A549 (cell line): ENCODE data around the gene CEP250.

Experiments
- EHF ChIP-seq: fragments of 250-450 bp; sonication (Bioruptor Pico); IDR thresholded peaks from 2 replicates; pipeline ENCODE4 v1.5.0; 2020; ENCODE audit warnings: mild to moderate bottlenecking
- EHMT2 ChIP-seq: fragments of 200-600 bp; sonication (generic); IDR thresholded peaks from 2 replicates; pipeline ENCODE4 v1.6.1; 2016; ENCODE audit warnings: antibody characterized with exemption, low read depth, mild to moderate bottlenecking, moderate library complexity
- FOSL2 ChIP-seq, 2 experiments: fragments of 450-650 bp in 1 of 2; fragments of >200 bp in 1 of 2; sonication (Bioruptor Twin) in 1 of 2; formaldehyde crosslinking; IDR thresholded peaks; 2 replicates each; pipeline versions ENCODE4 v1.5.0 to v1.6.1; 2016 to 2020; ENCODE audit warnings: mild to moderate bottlenecking in 1 of 2, moderate library complexity in 1 of 2
- JUN ChIP-seq, 2 experiments: fragments of >200 bp; sonication (Bioruptor Twin); formaldehyde crosslinking; IDR thresholded peaks; 2 replicates in 1 of 2; 3 replicates in 1 of 2; pipeline ENCODE4 v1.6.1; 2016 to 2017
- JUNB ChIP-seq: fragments of >200 bp; sonication (Bioruptor Twin); formaldehyde crosslinking; IDR thresholded peaks from 2 replicates; pipeline ENCODE4 v1.6.1; 2016
- POLR2A ChIP-seq: IDR thresholded peaks from 2 replicates; pipeline ENCODE4 v1.6.1; 2012; ENCODE audit warnings: mild to moderate bottlenecking, low read length
- POLR2AphosphoS2 ChIP-seq: conservative IDR thresholded peaks from 2 replicates; pipeline ENCODE4 v1.6.1; 2012; ENCODE audit warnings: low read length, improper control_type of control experiment, inconsistent platforms
- TF ChIP-seq, protein P1 (sequence below): fragments of >200 bp; sonication (Bioruptor Twin); formaldehyde crosslinking; IDR thresholded peaks from 3 replicates; pipeline ENCODE4 v1.5.1; 2016
- TF ChIP-seq, protein P2 (sequence below): IDR thresholded peaks from 2 replicates; pipeline ENCODE4 v1.6.1; 2012
- TF ChIP-seq, protein P3 (sequence below): fragments of 200-600 bp; sonication (generic); IDR thresholded peaks from 2 replicates; pipeline ENCODE4 v1.6.1; 2016; ENCODE audit warnings: antibody characterized with exemption, mild to moderate bottlenecking, moderate library complexity

DNA sequence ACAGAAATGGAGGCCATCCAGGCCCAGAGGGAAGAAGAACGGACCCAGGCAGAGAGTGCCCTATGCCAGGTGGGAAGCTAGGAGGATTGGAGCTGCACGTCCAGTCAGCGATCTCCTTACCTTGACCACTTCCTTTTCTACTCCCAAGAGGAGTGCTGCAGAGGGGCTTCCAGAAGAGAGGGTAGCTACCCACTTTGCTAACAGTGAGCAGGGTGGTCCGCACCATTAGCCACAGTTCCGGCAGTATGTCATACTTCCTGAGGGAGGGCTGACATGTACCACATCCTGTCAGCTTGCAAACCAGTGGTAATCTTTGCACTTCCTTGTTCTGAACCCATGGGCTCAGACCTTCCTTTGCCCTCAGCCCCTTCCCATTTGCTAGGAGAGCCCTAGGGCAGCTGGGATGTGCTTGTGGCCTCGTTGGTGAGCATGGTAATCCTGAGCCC, 35.4 kb downstream of the CEP250 start:
- TF ChIP-seq POLR2A (no peak), EHMT2 (no peak), JUNB (no peak), POLR2AphosphoS2 (no peak), FOSL2 (IDR thresholded peaks at IDR 0.05) (no peak), FOSL2 (CRISPR knock-in tag; IDR thresholded peaks at IDR 0.05) (no peak), JUN (IDR thresholded peaks at IDR 0.05) (no peak), EHF (no peak)
- TF ChIP-seq, protein P1, sequence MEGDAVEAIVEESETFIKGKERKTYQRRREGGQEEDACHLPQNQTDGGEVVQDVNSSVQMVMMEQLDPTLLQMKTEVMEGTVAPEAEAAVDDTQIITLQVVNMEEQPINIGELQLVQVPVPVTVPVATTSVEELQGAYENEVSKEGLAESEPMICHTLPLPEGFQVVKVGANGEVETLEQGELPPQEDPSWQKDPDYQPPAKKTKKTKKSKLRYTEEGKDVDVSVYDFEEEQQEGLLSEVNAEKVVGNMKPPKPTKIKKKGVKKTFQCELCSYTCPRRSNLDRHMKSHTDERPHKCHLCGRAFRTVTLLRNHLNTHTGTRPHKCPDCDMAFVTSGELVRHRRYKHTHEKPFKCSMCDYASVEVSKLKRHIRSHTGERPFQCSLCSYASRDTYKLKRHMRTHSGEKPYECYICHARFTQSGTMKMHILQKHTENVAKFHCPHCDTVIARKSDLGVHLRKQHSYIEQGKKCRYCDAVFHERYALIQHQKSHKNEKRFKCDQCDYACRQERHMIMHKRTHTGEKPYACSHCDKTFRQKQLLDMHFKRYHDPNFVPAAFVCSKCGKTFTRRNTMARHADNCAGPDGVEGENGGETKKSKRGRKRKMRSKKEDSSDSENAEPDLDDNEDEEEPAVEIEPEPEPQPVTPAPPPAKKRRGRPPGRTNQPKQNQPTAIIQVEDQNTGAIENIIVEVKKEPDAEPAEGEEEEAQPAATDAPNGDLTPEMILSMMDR: no peak
- TF ChIP-seq, protein P2, sequence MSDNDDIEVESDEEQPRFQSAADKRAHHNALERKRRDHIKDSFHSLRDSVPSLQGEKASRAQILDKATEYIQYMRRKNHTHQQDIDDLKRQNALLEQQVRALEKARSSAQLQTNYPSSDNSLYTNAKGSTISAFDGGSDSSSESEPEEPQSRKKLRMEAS: no peak
- TF ChIP-seq, protein P3, sequence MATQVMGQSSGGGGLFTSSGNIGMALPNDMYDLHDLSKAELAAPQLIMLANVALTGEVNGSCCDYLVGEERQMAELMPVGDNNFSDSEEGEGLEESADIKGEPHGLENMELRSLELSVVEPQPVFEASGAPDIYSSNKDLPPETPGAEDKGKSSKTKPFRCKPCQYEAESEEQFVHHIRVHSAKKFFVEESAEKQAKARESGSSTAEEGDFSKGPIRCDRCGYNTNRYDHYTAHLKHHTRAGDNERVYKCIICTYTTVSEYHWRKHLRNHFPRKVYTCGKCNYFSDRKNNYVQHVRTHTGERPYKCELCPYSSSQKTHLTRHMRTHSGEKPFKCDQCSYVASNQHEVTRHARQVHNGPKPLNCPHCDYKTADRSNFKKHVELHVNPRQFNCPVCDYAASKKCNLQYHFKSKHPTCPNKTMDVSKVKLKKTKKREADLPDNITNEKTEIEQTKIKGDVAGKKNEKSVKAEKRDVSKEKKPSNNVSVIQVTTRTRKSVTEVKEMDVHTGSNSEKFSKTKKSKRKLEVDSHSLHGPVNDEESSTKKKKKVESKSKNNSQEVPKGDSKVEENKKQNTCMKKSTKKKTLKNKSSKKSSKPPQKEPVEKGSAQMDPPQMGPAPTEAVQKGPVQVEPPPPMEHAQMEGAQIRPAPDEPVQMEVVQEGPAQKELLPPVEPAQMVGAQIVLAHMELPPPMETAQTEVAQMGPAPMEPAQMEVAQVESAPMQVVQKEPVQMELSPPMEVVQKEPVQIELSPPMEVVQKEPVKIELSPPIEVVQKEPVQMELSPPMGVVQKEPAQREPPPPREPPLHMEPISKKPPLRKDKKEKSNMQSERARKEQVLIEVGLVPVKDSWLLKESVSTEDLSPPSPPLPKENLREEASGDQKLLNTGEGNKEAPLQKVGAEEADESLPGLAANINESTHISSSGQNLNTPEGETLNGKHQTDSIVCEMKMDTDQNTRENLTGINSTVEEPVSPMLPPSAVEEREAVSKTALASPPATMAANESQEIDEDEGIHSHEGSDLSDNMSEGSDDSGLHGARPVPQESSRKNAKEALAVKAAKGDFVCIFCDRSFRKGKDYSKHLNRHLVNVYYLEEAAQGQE: no peak
